GM18951 (cell line): ENCODE data around the gene MALRD1.
"Not testable (repeated sequence)": the region's sequence is repeated elsewhere in the genome, so short reads cannot be mapped to it uniquely, and the experiment has no call there.

Experiments
- POLR2A ChIP-seq: IDR thresholded peaks from 4 replicates; pipeline ENCODE4 v1.6.1; 2011; ENCODE audit warnings: mild to moderate bottlenecking; ENCODE audit not compliant: insufficient read length, insufficient read depth; ENCODE audit errors: extremely low read depth
- in situ Hi-C: fragments of 300-500 bp; cut with MboI; formaldehyde crosslinking; loops from one replicate; pipeline ENCODE4 v1.12.0; 2022; ENCODE audit warnings: low sequenced_read_pairs, mixed read lengths, inconsistent platforms; ENCODE audit not compliant: unreplicated experiment

Gene MALRD1

GRCh38 chr10:19505320-19506312 lies 457.0 kb downstream of the MALRD1 start:
- in situ Hi-C loops = no loop called here
- no peak for TF ChIP-seq POLR2A

DNA sequence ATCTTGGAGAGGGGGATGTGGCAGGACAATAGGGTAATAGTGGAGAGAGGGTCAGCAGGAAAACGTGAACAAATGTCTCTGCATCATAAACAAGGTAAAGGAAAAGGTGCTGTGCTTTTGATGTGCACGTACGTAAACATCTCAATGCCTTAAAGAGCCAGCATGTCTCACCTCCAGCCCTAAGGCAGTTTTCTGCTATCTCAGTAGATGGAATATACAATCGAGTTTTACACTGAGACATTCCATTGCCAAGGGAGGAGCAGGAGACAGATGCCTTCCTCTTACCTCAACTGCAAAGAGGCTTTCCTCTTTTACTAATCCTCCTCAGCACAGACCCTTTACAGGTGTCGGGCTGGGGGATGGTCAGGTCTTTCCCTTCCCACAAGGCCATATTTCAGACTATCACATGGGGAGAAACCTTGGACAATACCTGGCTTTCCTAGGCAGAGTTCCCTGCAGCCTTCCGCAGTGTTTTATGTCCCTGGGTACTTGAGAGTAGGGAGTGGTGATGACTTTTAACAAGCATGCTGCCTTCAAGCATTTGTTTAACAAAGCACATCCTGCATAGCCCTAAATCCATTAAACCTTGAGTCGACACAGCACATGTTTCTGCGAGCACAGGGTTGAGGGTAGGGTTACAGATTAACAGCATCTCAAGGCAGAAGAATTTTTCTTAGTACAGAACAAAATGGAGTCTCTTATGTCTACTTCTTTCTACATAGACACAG lies 461.6 kb downstream of the MALRD1 start:
- in situ Hi-C loops = not testable (repeated sequence)

DNA sequence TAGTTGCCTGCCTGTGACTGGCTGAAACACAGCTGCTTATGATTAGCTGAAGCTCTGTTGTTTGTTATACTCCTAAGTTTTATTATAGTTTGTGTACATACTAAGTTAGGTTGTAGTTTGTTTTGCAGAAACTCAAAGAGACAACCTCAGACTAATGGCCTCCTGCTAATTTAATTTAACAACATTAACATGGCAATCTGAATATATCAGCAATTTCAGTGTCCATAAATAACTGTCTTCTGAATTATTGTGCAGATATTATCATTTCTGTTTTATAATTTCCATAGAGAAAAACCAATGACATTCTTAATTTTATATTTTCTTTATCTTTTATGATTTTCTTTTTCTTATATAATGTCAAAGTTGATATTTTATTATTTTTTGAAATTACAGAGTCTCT lies 469.5 kb downstream of the MALRD1 start:
- no peak for TF ChIP-seq POLR2A
- in situ Hi-C loops = no loop called here

DNA sequence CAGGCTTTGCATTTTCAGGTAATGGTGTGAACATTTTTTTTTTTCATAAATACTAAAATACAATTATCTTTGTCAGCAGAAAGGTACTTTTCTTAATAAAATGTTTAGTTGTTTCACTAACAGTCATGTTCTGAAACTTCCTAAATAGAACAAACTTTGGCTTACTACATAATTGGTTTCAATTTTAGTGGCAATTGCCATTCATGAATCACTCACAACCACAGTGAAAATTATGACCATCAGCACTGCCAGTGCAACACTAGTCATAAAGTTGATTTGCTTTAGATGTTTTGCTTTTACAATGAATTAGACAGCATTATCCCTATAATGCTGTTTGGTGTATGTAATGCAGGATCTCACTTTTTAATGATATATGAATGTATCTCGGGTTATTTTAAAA lies 470.0 kb downstream of the MALRD1 start:
- no peak for TF ChIP-seq POLR2A
- in situ Hi-C loops = no loop called here

DNA sequence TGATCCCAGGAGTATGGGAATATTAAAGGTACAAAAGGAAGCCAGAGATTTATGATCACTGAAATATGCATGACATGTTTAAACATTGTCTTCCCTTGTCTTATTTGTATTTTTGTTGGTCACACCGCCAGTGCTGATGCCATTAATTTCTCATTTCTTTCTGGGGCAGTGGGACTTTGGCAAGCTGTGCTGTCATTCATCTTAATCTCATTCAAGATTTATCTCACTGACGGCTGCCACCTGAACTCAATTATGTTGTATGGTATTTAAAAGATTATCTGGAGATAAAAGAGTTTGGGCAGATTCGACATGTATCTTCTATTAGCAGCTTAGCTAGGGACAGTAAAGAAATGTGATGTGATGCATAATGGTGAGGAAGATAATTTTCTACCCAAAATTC lies 482.7 kb downstream of the MALRD1 start:
- in situ Hi-C loops = no loop called here
- no peak for TF ChIP-seq POLR2A

DNA sequence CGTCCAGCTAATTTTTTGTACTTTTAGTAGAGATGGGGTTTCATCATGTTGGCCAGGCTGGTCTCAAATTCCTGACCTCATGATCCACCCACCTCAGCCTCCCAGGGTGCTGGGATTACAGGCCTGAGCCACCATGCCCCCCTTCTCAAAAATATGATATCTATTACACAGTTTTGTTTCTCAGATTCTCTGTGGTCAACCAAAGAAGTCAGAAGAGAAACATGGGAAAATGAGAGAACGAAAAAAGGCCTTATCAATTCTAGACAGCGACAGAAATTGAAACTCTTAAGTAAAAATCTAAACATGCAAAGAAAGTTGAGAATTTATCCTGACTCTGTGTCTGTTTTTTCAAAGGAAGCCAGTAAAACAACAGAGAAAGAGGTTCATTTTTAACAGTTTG lies 483.8 kb downstream of the MALRD1 start:
- no peak for TF ChIP-seq POLR2A
- in situ Hi-C loops = no loop called here

- in situ Hi-C loops = no loop called here
Measured at GRCh38 chr10:19541299-19541698, 492.7 kb downstream of the MALRD1 start.

DNA sequence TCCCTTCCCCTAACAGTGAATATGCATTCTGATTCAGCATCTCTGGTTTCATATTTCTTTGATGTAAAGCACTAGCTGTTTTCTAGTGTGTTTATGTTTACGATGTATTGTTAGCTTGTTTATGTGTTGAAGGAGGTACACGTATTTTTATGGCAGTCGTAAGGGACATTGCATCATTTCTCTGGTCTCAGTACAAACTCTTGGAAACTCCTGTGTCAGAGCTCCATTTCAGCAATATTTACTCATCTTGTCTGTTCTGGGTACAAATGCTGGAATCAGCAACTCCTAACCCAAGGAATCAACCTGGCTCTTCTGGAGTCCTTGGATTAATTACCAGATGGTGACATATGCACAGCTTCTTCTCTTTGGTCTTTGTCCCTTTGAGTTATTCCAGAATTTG lies 497.6 kb downstream of the MALRD1 start:
- in situ Hi-C loops = no loop called here
- no peak for TF ChIP-seq POLR2A

More at GRCh38 chr10:19541299-19541698, 492.7 kb downstream of the MALRD1 start:
- no peak for TF ChIP-seq POLR2A

DNA sequence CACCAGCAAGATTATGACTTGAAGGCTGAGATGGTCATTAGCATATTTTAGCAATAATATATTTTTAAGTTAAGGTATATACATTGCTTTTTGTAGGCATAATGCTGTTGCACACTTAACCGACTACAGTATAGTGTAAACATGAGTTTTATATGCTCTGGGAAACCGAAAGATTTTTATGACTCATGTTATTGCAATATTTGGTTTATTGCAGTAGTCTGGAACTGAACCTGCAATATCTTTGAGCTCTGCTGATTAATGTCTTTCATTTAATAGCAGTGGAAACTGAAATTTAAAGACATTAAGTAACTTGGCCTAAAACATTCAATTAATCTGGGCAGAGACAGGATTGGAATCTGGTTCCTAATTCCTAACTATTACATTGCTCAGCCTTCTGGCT lies 500.9 kb downstream of the MALRD1 start:
- no peak for TF ChIP-seq POLR2A
- in situ Hi-C loops = no loop called here

GRCh38 chr10:19556666-19557065 lies 508.1 kb downstream of the MALRD1 start:
- in situ Hi-C loops = no loop called here
- no peak for TF ChIP-seq POLR2A

GRCh38 chr10:19561181-19561580 lies 512.6 kb downstream of the MALRD1 start:
- no peak for TF ChIP-seq POLR2A
- in situ Hi-C loops = no loop called here

DNA sequence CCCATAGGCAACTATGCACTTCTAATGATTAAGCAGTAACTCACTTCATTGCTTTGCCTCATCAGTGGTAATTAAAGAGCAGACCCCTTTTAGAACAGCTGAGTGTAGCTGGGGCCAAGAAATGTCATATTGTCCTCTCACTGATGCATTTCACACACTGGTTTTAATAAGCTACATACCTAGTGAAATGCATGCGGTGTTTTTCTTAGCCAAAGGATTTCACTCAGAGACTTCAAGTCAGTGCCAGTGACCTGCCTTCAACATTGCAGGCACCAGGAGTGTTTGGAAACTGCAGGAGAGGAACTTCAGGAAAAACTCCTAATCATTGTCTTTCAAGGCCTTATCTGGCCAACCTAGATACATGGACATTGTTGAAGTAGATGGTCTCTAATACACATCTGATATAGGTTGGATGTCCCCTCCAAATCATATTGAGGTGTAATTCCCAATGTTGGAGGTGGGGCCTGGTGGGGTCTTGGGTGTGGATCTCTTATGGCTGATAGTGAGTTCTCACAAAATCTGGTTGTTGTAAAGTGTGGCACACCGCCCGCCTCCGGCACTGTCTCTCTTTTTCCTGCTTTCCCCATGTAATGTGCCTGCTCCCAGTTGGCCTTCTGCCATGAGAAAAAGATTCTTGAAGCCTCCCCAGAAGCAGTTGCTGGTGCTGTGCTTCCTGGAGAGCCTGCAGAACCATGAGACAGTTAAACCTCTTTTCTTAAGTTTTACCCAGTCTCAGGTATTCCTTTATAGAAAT lies 515.0 kb downstream of the MALRD1 start:
- TF ChIP-seq POLR2A = no peak
- in situ Hi-C loops = no loop called here

- no peak for TF ChIP-seq POLR2A
- in situ Hi-C loops = no loop called here
Measured at GRCh38 chr10:19570120-19570519, 521.5 kb downstream of the MALRD1 start.
